Natural killer cell treated with Interleukin-12 subunit alpha and Interleukin-12 subunit beta and Interleukin-15 and Interleukin-18, amount 100 ng/mL, for 72 hours (primary cell): ENCODE measurements around the gene BTBD6. TPM values are rescaled to one million over a fixed set of nuclear protein-coding genes. Genes with fewer than 3 reads are reported as not detected.

Experiments used
- ATAC-seq, 2 donors: fragments of 150-1000 bp; cut with Tn5 transposase in 1 of 2; sonication (Bioruptor Pico), chemical (Tn5 transposase) in 1 of 2; 2 replicates each; pipeline ENCODE4 v1.10.0; 2021
- DNase-seq: peaks from one replicate; pipeline ENCODE4 v3.0.0; 2022; ENCODE audit warnings: low spot score
- H3K27ac Mint-ChIP-seq, 2 donors: 1 replicate in 1 of 2; 2 replicates in 1 of 2; pipeline ENCODE4 v1.8.0; 2022; ENCODE audit warnings: mixed read lengths in 2 of 2, mild to moderate bottlenecking in 1 of 2, moderate library complexity in 1 of 2
- H3K27me3 Mint-ChIP-seq, 2 donors: 1 replicate in 1 of 2; 2 replicates in 1 of 2; pipeline ENCODE4 v1.8.0; 2022; ENCODE audit warnings: mixed read lengths in 2 of 2
- H3K36me3 Mint-ChIP-seq: one replicate; pipeline ENCODE4 v1.8.0; 2022; ENCODE audit warnings: mixed read lengths
- H3K4me1 Mint-ChIP-seq, 2 donors: 1 replicate in 1 of 2; 2 replicates in 1 of 2; pipeline ENCODE4 v1.8.0; 2022; ENCODE audit warnings: low read depth in 2 of 2, mixed read lengths in 2 of 2, mild to moderate bottlenecking in 1 of 2
- H3K4me3 Mint-ChIP-seq: one replicate; pipeline ENCODE4 v1.8.0; 2022; ENCODE audit warnings: mixed read lengths
- H3K9me3 Mint-ChIP-seq: 2 replicates; pipeline ENCODE4 v1.8.0; 2022; ENCODE audit warnings: mixed read lengths
- total RNA-seq, 2 donors: library from RNA; stranded (reverse); gene quantifications; one replicate each; pipeline ENCODE4 v1.2.3, GENCODE V29; 2022

BTBD6 gene
- total RNA-seq, 2 donors from 2014 or later = 42.3 to 52.9 TPM

GRCh38 chr14:105255021-105255507 is 6.7 kb downstream of the BTBD6 start:
- H3K36me3 Mint-ChIP-seq = no peaks in the 10 kb centered on the region
- H3K27me3 Mint-ChIP-seq = no peaks in the 10 kb centered on the region
- no peak for DNase-seq
- no peaks in the 10 kb centered on the region for H3K9me3 Mint-ChIP-seq
- no peak overlapping the region for H3K4me3 Mint-ChIP-seq
- ATAC-seq = no peak
- peaks cover 3 to 10% of the 10 kb centered on the region in 2 donors for H3K4me1 Mint-ChIP-seq
- H3K27ac Mint-ChIP-seq = no peak overlapping the region

DNA sequence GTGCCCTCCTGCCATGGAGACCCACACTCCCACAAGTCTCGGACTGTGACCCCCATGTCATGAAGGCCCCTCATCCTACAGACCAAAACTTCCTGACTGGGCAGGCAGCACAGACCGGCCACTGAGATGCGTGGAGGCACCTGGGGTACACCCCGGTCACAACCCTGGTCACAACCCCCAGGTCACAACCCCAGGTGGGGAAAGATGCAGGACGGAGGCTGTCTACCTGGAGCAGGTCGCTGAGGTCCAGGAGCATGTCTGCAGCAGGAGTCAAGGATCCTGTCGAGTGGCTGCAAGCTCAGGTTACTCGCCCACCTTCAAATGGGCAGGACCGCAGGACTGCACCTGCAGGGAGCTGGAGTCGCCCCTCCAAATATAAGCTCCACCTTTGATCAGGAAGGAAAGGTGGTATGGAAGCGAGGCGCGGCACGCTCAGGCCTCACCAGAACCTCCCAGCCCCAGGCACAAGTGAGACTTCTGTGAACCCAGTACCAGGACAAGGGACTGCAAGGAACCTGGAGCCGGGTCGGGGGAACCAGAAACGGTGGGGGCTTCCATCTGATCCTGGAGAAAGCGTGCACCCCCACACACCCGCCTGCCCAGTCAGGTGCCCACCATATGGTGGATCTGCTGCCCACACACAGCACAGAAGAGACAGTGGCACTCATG is 8.1 kb downstream of the BTBD6 start:
- no peak for ATAC-seq
- no peak overlapping the region for H3K27ac Mint-ChIP-seq
- no peak overlapping the region for H3K4me3 Mint-ChIP-seq
- DNase-seq = no peak
- no peaks in the 10 kb centered on the region for H3K27me3 Mint-ChIP-seq
- H3K36me3 Mint-ChIP-seq = no peaks in the 10 kb centered on the region
- no peaks in the 10 kb centered on the region for H3K9me3 Mint-ChIP-seq
- H3K4me1 Mint-ChIP-seq = peaks cover 0 to 2% of the 10 kb centered on the region in 2 donors

DNA sequence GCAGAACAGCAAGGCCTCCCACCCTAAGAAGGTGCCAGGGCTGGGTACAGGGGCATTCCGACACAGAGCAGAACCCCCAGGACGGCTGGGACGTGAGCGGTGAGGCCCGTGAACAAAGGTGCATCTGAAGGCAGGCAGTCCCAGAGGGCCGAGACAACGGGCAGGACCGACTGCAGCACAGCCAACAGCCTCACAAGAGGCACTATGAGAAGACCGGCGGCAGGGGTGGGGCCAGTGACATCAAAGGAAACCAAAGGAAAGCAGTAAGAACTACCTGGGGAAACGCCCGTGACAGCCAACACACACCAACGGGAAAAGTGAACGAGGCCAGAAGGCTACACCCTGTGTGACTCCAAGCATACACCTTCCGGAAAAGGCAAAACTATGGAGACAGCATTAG is 9.1 kb downstream of the BTBD6 start:
- Mint-ChIP-seq H3K9me3 (no peaks in the 10 kb centered on the region), H3K36me3 (no peaks in the 10 kb centered on the region), H3K4me1 (peaks cover 0 to 2% of the 10 kb centered on the region in 2 donors), H3K27ac (no peak overlapping the region), H3K27me3 (no peaks in the 10 kb centered on the region), H3K4me3 (no peak overlapping the region)
- ATAC-seq = no peak
- DNase-seq = no peak

- no peaks in the 10 kb centered on the region for H3K9me3 Mint-ChIP-seq
- H3K27ac Mint-ChIP-seq = no peak overlapping the region
- H3K36me3 Mint-ChIP-seq = no peaks in the 10 kb centered on the region
- ATAC-seq (no peak), DNase-seq (no peak)
- H3K27me3 Mint-ChIP-seq = no peaks in the 10 kb centered on the region
- H3K4me1 Mint-ChIP-seq = no peaks in the 10 kb centered on the region
- no peak overlapping the region for H3K4me3 Mint-ChIP-seq
Observed at GRCh38 chr14:105258846-105259245, 10.5 kb downstream of the BTBD6 start.

DNA sequence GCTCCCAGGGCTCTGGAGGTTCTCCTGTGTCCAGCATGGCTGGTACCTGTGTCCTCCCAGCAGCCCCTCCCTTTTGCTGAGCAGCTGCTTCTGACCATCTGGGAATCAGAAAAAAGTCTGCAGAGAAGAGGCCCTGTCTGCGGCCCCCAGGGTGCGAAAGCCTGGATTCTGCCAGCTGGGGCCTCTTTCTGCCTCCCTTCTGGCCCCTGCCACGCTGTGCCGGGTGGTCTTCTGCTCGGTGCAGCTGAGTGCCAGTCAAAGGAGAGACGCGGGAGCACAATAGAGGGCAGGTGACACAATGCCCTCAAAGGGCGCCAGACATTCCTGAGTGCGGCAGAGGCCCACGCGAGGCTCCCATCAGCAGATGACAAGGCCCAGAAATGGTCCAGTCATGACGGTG is 12.6 kb downstream of the BTBD6 start:
- Mint-ChIP-seq H3K27ac (no peak overlapping the region), H3K36me3 (no peaks in the 10 kb centered on the region), H3K27me3 (no peaks in the 10 kb centered on the region), H3K4me3 (no peak overlapping the region), H3K9me3 (no peaks in the 10 kb centered on the region), H3K4me1 (no peaks in the 10 kb centered on the region)
- no peak for ATAC-seq
- no peak for DNase-seq

DNA sequence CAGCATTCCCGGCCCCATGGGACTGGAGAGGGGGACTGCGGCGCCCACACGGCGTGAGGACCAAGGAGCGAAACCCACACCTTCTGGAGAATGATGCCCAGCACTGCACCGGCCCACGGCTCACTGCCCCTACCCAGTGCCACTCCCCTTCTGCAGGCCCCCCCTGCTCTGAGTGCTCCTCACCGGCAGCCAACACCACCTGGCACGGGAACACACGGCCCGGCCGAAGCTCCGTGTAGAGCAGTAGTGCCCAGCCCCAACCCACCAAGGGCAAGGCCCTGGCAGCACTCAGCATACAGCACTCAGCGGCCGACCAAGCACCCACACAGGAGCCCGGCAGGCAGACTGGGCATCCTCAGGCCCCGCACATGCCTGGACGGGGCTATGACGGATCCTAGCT is 13.4 kb downstream of the BTBD6 start:
- Mint-ChIP-seq H3K27ac (no peak overlapping the region), H3K27me3 (no peaks in the 10 kb centered on the region), H3K4me1 (peaks cover 0 to 3% of the 10 kb centered on the region in 2 donors), H3K36me3 (no peaks in the 10 kb centered on the region), H3K9me3 (no peaks in the 10 kb centered on the region), H3K4me3 (no peak overlapping the region)
- DNase-seq (no peak), ATAC-seq (peak; percentile 11 to 33)

- Mint-ChIP-seq H3K27ac (no peak overlapping the region), H3K4me3 (no peak overlapping the region), H3K9me3 (no peaks in the 10 kb centered on the region), H3K27me3 (no peaks in the 10 kb centered on the region), H3K4me1 (peaks cover 6 to 15% of the 10 kb centered on the region in 2 donors), H3K36me3 (no peaks in the 10 kb centered on the region)
- DNase-seq (no peak), ATAC-seq (peak; percentile 28 to 43)
Observed at GRCh38 chr14:105267820-105268548, 19.7 kb downstream of the BTBD6 start.

DNA sequence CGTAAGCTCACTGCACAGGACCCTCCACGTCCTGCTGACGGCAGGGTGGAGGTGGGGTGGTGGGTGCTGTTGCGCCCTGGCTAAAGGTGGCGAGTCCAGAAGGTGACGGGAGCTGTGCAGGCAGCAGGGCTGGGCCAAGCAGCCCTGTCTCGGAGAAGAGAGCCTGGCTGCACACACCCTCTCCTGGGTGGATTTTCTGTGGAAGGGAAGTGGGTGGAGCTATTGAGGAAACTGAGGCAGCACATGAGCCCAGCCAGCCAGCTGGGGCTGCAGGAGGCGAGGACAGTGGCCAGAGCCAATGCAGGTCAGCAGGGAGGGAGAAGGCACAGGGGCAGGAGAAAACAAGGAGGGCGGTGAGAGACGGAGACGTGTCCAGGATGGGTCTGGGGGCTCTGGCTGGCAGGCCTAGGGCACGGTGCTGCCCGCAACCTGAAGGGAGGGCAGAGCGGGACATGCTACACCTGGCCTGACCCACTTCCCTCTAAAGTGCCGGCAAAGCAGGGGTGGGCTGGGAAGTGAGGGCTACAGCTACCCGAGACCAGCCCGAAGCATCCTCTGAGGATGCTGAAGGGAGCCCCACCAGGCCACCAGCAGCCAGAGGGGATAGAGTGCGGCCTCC is 20.5 kb downstream of the BTBD6 start:
- DNase-seq (no peak), ATAC-seq (peak in 1 of 2 donors; percentile 17)
- H3K4me1 Mint-ChIP-seq = peaks cover 6 to 17% of the 10 kb centered on the region in 2 donors
- H3K27me3 Mint-ChIP-seq = no peaks in the 10 kb centered on the region
- no peak overlapping the region for H3K27ac Mint-ChIP-seq
- H3K4me3 Mint-ChIP-seq = no peak overlapping the region
- no peaks in the 10 kb centered on the region for H3K9me3 Mint-ChIP-seq
- H3K36me3 Mint-ChIP-seq = no peaks in the 10 kb centered on the region

DNA sequence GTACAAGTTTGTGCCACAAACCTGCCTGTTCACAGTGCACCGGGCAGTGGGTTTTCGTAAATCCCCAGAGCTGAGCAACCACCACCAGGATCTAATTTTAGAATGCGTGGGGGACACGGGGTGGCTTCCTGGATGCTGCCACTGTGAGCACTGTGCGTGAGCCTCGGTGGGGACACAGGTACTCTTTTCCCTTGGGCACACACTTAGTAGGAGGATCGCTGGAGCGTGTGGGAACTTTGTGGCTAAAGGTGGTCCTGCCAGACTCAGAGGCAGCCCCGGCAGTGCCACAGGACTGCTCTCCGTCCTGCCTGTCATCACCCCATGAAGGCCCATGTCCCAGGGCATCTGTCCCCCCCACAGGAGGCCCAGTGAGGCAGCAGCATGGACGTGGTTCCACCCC is 21.1 kb downstream of the BTBD6 start:
- DNase-seq (no peak), ATAC-seq (no peak)
- H3K27ac Mint-ChIP-seq = no peak overlapping the region
- H3K4me3 Mint-ChIP-seq = no peak overlapping the region
- H3K36me3 Mint-ChIP-seq = no peaks in the 10 kb centered on the region
- H3K27me3 Mint-ChIP-seq = no peaks in the 10 kb centered on the region
- peaks cover 6 to 20% of the 10 kb centered on the region in 2 donors for H3K4me1 Mint-ChIP-seq
- H3K9me3 Mint-ChIP-seq = no peaks in the 10 kb centered on the region

DNA sequence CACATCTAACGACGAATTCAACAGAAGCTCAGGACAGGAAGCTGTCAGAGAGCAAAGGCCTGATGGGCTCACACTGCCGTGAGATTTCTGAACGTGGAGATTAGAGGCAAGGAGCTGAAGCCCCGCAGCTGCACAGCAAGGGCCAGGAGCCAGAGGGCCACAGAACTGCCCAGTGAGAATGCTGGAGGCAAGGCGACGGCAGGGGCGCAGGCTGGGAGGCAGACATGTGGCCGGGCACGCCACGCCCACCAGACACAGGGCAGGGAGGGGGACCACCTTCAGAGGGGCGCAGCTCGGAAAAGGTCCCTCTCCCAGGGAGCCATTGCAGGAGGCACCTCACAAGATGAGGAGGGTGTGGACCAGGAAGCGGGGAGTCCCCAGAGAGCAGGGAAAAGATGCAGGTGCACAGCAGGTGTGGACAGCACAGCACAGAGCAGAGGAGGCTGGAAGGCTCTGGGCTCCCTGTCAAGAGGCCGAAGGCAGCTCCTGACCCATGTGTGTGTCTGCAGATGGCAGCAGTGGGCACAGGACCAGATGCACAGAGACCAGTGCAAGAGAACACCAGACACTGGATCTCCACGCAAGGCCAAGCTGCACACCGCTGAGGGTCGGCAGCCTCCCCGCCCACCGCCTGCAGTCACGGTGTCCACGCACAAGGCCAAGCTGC is 23.0 kb downstream of the BTBD6 start:
- H3K9me3 Mint-ChIP-seq = no peaks in the 10 kb centered on the region
- H3K4me3 Mint-ChIP-seq = no peak overlapping the region
- H3K27me3 Mint-ChIP-seq = no peaks in the 10 kb centered on the region
- DNase-seq (no peak), ATAC-seq (no peak)
- H3K4me1 Mint-ChIP-seq = peaks cover 6 to 19% of the 10 kb centered on the region in 2 donors
- no peak overlapping the region for H3K27ac Mint-ChIP-seq
- no peaks in the 10 kb centered on the region for H3K36me3 Mint-ChIP-seq

- Mint-ChIP-seq H3K27ac (no peak overlapping the region), H3K4me1 (peaks cover 6 to 17% of the 10 kb centered on the region in 2 donors), H3K27me3 (no peaks in the 10 kb centered on the region), H3K4me3 (no peak overlapping the region), H3K36me3 (no peaks in the 10 kb centered on the region), H3K9me3 (no peaks in the 10 kb centered on the region)
- DNase-seq (no peak), ATAC-seq (no peak)
Observed at GRCh38 chr14:105272623-105273022, 24.3 kb downstream of the BTBD6 start.

GRCh38 chr14:105273062-105273461 is 24.7 kb downstream of the BTBD6 start:
- Mint-ChIP-seq H3K4me1 (peaks cover 6 to 17% of the 10 kb centered on the region in 2 donors), H3K36me3 (no peaks in the 10 kb centered on the region), H3K27ac (no peak overlapping the region), H3K27me3 (no peaks in the 10 kb centered on the region), H3K9me3 (no peaks in the 10 kb centered on the region), H3K4me3 (no peak overlapping the region)
- ATAC-seq (peak in 1 of 2 donors; percentile 39), DNase-seq (no peak)

DNA sequence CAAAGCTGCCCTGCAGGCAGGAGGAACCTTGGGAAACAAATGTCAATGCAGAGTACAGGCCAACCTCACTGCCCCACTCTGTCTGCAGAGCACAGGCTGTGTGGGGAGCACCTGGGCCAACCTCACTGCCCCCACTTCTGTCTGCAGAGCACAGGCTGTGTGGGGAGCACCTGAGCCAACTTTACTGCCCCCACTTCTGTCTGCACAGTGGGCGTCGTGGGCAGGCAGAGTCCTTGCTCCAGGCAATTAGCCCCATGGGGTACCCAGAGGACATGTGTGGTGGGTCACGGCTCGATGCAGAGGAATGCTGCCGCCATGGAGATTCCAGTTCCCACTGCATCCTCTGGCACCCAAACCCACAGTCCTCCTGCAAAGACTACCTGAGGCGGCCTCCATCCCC is 26.3 kb downstream of the BTBD6 start:
- H3K9me3 Mint-ChIP-seq = no peaks in the 10 kb centered on the region
- DNase-seq (no peak), ATAC-seq (peak in 1 of 2 donors; percentile 20)
- no peak overlapping the region for H3K4me3 Mint-ChIP-seq
- H3K27ac Mint-ChIP-seq = peak overlapping the region in 1 of 2 donors; percentile 25
- no peaks in the 10 kb centered on the region for H3K27me3 Mint-ChIP-seq
- no peaks in the 10 kb centered on the region for H3K36me3 Mint-ChIP-seq
- peaks cover 6 to 10% of the 10 kb centered on the region in 2 donors for H3K4me1 Mint-ChIP-seq
